ENCODE data around the gene CALCB.

The CALCB gene

GRCh38 chr11:15127341-15127740 is 53.9 kb downstream of the CALCB start:
- DNase-seq (ENCODE audit: low spot score) = no peak
- ChIA-PET POLR2A (ENCODE audit: low non-redundant PET) (no interaction called here), CTCF (interaction anchor here (0.7 to 1.3 kb wide), 2 partner anchors 26 to 32 kb away, joined by 4 to 5 read pairs; no protein-coding TSS in a partner anchor)
- no peak overlapping the region for H3K27ac ChIP-seq
- TF ChIP-seq CTCF (conservative IDR thresholded peaks at IDR 0.05; ENCODE audit: low read depth) = no peak

Measured in RWPE1 (cell line).